Neuron (in vitro differentiated cells): ENCODE data around the gene TCEAL1.

ENCODE experiments used
- H2AFZ ChIP-seq: one replicate; pipeline ENCODE4 v1.6.1; 2013; ENCODE audit warnings: low read depth, mild to moderate bottlenecking, inconsistent platforms, low read length, moderate library complexity
- H3K27me3 ChIP-seq: one replicate; pipeline ENCODE4 v1.6.1; 2013; ENCODE audit warnings: low read length; ENCODE audit not compliant: insufficient read depth
- H3K36me3 ChIP-seq: one replicate; pipeline ENCODE4 v1.6.1; 2013; ENCODE audit warnings: low read length; ENCODE audit not compliant: insufficient read depth
- H3K4me1 ChIP-seq: one replicate; pipeline ENCODE4 v1.6.1; 2013; ENCODE audit warnings: low read length; ENCODE audit not compliant: insufficient read depth
- H3K4me3 ChIP-seq: 2 replicates; pipeline ENCODE4 v1.5.1; 2013; ENCODE audit warnings: mild to moderate bottlenecking, low read length, moderate library complexity
- H3K9me3 ChIP-seq: one replicate; pipeline ENCODE4 v1.6.1; 2013; ENCODE audit warnings: low read length

The TCEAL1 gene

DNA sequence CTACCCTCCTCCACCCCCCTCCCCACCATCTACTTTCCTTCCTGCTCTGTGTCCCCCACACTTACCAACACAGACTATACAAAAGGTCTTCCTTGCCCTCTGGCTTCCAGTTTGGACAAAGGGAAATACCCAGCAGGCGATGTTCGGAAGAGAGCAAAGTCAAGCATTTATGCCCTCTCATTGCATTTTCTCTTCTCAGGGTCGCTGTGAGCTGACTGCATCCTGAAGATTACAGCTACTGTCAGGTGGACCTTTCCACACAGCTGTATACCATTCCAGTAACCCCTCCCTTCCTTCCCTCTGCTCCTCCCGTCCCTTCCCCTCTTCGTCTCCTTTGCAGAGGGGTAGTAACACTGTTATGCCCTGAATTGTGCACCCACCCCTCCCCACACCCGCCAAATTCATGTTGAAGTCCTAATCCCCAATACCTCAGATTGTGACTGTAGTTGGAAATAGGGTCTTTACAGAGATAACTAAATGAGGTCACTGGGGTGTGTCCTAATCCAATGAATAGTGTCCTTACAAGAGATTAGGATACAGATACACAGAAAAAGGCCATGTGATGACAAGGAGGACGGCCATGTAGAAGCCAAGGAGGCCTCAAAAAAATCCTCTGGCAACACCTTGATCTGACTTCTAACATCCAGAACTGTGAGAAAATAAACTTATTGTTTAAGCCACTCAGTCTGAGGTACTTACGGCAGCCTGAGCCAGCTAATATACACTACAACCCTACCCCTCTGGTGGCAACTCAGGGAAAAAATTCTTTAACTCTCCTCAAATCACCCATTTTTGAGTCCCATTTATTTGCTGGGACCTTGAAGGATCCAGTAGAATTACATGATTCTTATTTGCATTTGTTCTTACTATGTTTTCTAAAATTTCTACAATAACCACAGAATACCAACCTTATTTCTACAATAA, 46.0 kb downstream of the TCEAL1 start:
- Histone ChIP-seq H3K4me1 (no peaks in the 10 kb centered on the region), H3K27me3 (peaks cover 3% of the 10 kb centered on the region), H3K36me3 (peaks cover 21% of the 10 kb centered on the region), H3K4me3 (no peak overlapping the region), H3K9me3 (no peaks in the 10 kb centered on the region), H2AFZ (no peak overlapping the region)

DNA sequence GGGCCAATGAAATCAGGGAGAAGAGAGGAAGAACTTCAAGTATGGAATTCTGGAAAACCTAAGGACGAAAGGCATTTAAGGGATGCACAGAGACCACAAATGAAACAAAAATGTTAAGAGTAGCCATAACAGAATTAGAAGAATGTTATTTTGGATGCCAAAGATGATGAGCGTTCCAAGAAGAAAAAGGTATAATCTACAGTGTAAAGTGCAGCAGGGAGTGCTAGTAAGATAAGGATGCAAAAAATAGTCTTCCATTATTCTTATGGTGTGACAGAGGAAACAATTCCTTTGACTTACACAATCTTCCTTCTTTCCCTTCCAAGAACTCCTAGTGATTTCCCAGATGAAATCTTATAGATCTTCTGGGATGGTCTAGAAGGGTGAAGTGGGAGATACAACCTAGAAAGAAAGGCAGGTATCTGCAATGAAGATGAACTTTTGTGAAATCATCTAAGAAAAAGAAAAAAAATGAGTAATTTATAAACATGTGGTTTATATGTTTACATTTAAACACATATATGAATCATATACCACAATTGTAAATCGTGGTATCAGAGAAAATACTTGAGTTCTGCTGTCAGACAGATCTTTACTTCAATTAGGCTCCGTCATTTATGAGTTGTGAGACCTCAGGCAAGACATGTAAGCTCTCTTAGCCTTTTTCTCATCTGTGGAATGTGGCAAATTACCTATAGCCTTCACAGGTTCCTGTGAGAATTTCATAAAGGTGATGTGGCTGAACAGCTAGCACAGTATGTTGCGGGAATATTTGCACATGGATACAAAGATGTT, 49.6 kb downstream of the TCEAL1 start:
- Histone ChIP-seq H3K4me3 (no peak overlapping the region), H2AFZ (no peak overlapping the region), H3K27me3 (peaks cover 3% of the 10 kb centered on the region), H3K4me1 (no peaks in the 10 kb centered on the region), H3K36me3 (peaks cover 35% of the 10 kb centered on the region), H3K9me3 (no peaks in the 10 kb centered on the region)
